H9 (cell line): ENCODE data around the gene SAMD8. TPM values are rescaled to one million over a fixed set of nuclear protein-coding genes. Genes with fewer than 3 reads are reported as not detected.

ENCODE experiments used
- DNase-seq: peaks from one replicate; pipeline ENCODE4 v3.0.0-alpha.2; 2017
- H2AFZ ChIP-seq: one replicate; pipeline ENCODE4 v1.6.1; 2013; ENCODE audit warnings: mild to moderate bottlenecking, low read length, control low read depth, moderate library complexity
- H2AK5ac ChIP-seq: 2 replicates; pipeline ENCODE4 v1.6.1; 2013; ENCODE audit warnings: low read length, control low read depth, mixed read lengths; ENCODE audit not compliant: insufficient read length
- H2BK120ac ChIP-seq: one replicate; pipeline ENCODE4 v1.6.1; 2013; ENCODE audit warnings: low read depth, mild to moderate bottlenecking, low read length, control low read depth, inconsistent platforms; ENCODE audit not compliant: poor library complexity, severe bottlenecking
- H2BK12ac ChIP-seq: 2 replicates; pipeline ENCODE4 v1.6.1; 2013; ENCODE audit warnings: low read length, control low read depth, mixed read lengths, low read depth; ENCODE audit not compliant: insufficient read length
- H2BK15ac ChIP-seq: 2 replicates; pipeline ENCODE4 v1.6.1; 2013; ENCODE audit warnings: low read depth, low read length, control low read depth
- H2BK20ac ChIP-seq: one replicate; pipeline ENCODE4 v1.6.1; 2013; ENCODE audit warnings: low read depth, mild to moderate bottlenecking, low read length, control low read depth, inconsistent platforms; ENCODE audit not compliant: poor library complexity, severe bottlenecking
- H2BK5ac ChIP-seq: 2 replicates; pipeline ENCODE4 v1.6.1; 2013; ENCODE audit warnings: low read length, control low read depth, mixed read lengths; ENCODE audit not compliant: insufficient read length
- H3K14ac ChIP-seq: 2 replicates; pipeline ENCODE4 v1.6.1; 2013; ENCODE audit warnings: low read length, control low read depth; ENCODE audit not compliant: insufficient read depth
- H3K18ac ChIP-seq: 2 replicates; pipeline ENCODE4 v1.6.1; 2013; ENCODE audit warnings: low read depth, mild to moderate bottlenecking, mixed read lengths, low read length, control low read depth; ENCODE audit not compliant: insufficient read length
- H3K23ac ChIP-seq: 2 replicates; pipeline ENCODE4 v1.6.1; 2013; ENCODE audit warnings: low read length, control low read depth, mixed read lengths, low read depth; ENCODE audit not compliant: insufficient read length
- H3K23me2 ChIP-seq: 2 replicates; pipeline ENCODE4 v1.6.1; 2013; ENCODE audit warnings: low read depth, mild to moderate bottlenecking, mixed read lengths, low read length, control low read depth; ENCODE audit not compliant: insufficient read length, poor library complexity, severe bottlenecking
- H3K27ac ChIP-seq: 2 replicates; pipeline ENCODE4 v1.5.1; 2013; ENCODE audit warnings: low read length, control low read depth, mixed read lengths, low read depth; ENCODE audit not compliant: insufficient read length
- H3K27me3 ChIP-seq: 2 replicates; pipeline ENCODE4 v1.6.1; 2013; ENCODE audit warnings: low read length, control low read depth, inconsistent platforms; ENCODE audit not compliant: insufficient read depth
- H3K4ac ChIP-seq: 2 replicates; pipeline ENCODE4 v1.6.1; 2013; ENCODE audit warnings: low read depth, mild to moderate bottlenecking, control low read depth, inconsistent platforms, low read length, moderate library complexity
- H3K4me1 ChIP-seq: 2 replicates; pipeline ENCODE4 v1.6.1; 2013; ENCODE audit warnings: low read length, control low read depth, inconsistent platforms; ENCODE audit not compliant: insufficient read depth
- H3K4me2 ChIP-seq: 2 replicates; pipeline ENCODE4 v1.6.1; 2013; ENCODE audit warnings: low read length, control low read depth, mixed read lengths; ENCODE audit not compliant: insufficient read length, insufficient read depth
- H3K56ac ChIP-seq: 2 replicates; pipeline ENCODE4 v1.6.1; 2013; ENCODE audit warnings: low read depth, mild to moderate bottlenecking, mixed read lengths, low read length, control low read depth; ENCODE audit not compliant: insufficient read length
- H3K79me1 ChIP-seq: 2 replicates; pipeline ENCODE4 v1.6.1; 2013; ENCODE audit warnings: low read depth, mild to moderate bottlenecking, moderate library complexity, low read length, control low read depth, inconsistent platforms; ENCODE audit not compliant: insufficient read depth, poor library complexity, severe bottlenecking
- H3K79me2 ChIP-seq: 2 replicates; pipeline ENCODE4 v1.6.1; 2013; ENCODE audit warnings: low read length, control low read depth, inconsistent platforms; ENCODE audit not compliant: insufficient read depth
- H3K9ac ChIP-seq: 2 replicates; pipeline ENCODE4 v1.6.1; 2013; ENCODE audit warnings: low read length, control low read depth, mixed read lengths; ENCODE audit not compliant: insufficient read length; ENCODE audit errors: extremely low read depth
- H3K9me3 ChIP-seq: one replicate; pipeline ENCODE4 v1.6.1; 2013; ENCODE audit warnings: low read depth, low read length, inconsistent platforms; ENCODE audit not compliant: control insufficient read depth
- H3T11ph ChIP-seq: one replicate; pipeline ENCODE4 v1.6.1; 2013; ENCODE audit warnings: mild to moderate bottlenecking, low read length, control low read depth, inconsistent platforms
- H4K20me1 ChIP-seq: one replicate; pipeline ENCODE4 v1.6.1; 2013; ENCODE audit not compliant: control insufficient read depth, insufficient read length, insufficient read depth
- H4K5ac ChIP-seq: 2 replicates; pipeline ENCODE4 v1.6.1; 2013; ENCODE audit warnings: low read depth, mild to moderate bottlenecking, mixed read lengths, low read length, control low read depth; ENCODE audit not compliant: insufficient read length
- H4K8ac ChIP-seq: replicated peaks from 2 replicates; pipeline ENCODE4 v1.6.1; 2013; ENCODE audit warnings: low read length, control low read depth, mixed read lengths, low read depth; ENCODE audit not compliant: insufficient read length
- H4K91ac ChIP-seq: 2 replicates; pipeline ENCODE4 v1.6.1; 2013; ENCODE audit warnings: low read depth, mild to moderate bottlenecking, moderate library complexity, mixed read lengths, low read length, control low read depth; ENCODE audit not compliant: insufficient read length
- H3K27ac Mint-ChIP-seq, 3 experiments: 2 replicates in 2 of 3; 3 replicates in 1 of 3; pipeline ENCODE4 v1.8.0; 2020 to 2021; ENCODE audit warnings: mixed read lengths in 3 of 3, mild to moderate bottlenecking in 1 of 3, moderate library complexity in 1 of 3
- H3K27me3 Mint-ChIP-seq: 2 replicates; pipeline ENCODE4 v1.8.0; 2021; ENCODE audit warnings: low read depth, mild to moderate bottlenecking, moderate library complexity, mixed read lengths
- H3K36me3 Mint-ChIP-seq, 3 experiments: 2 replicates in 2 of 3; 3 replicates in 1 of 3; pipeline ENCODE4 v1.8.0; 2020 to 2021; ENCODE audit warnings: low read depth in 3 of 3, mixed read lengths in 3 of 3; ENCODE audit not compliant: insufficient read depth in 1 of 3
- H3K4me1 Mint-ChIP-seq, 2 experiments: 2 replicates each; pipeline ENCODE4 v1.8.0; 2020; ENCODE audit warnings: mixed read lengths in 2 of 2
- H3K4me3 Mint-ChIP-seq, 2 experiments: 2 replicates in 1 of 2; 3 replicates in 1 of 2; pipeline ENCODE4 v1.8.0; 2020 to 2021; ENCODE audit warnings: mild to moderate bottlenecking in 2 of 2, mixed read lengths in 2 of 2, moderate library complexity in 1 of 2
- H3K9me3 Mint-ChIP-seq, 2 experiments: 2 replicates in 1 of 2; 3 replicates in 1 of 2; pipeline ENCODE4 v1.8.0; 2020; ENCODE audit warnings: mild to moderate bottlenecking in 2 of 2, mixed read lengths in 2 of 2, moderate library complexity in 1 of 2
- WGBS: extraction: QIAGEN DNeasy Blood & Tissue Kit; methylation state at CpG from one replicate; pipeline ENCODE4 v1.1.7; 2013; ENCODE audit warnings: missing lambda C conversion rate, low lambda C conversion rate, mixed read lengths; ENCODE audit not compliant: insufficient read length; ENCODE audit errors: extremely low coverage; 5-methylcytosine and 5-hydroxymethylcytosine counted together
- total RNA-seq: library from RNA; stranded (reverse); gene quantifications from 2 replicates; pipeline ENCODE4 v1.2.1, GENCODE V29; 2021
- TF ChIP-seq, protein P1 (sequence below): fragments of 200-600 bp; sonication (generic); conservative IDR thresholded peaks from 3 replicates; pipeline ENCODE4 v1.8.0; 2021; ENCODE audit warnings: antibody characterized with exemption, mild to moderate bottlenecking

Gene SAMD8
- total RNA-seq, 1 experiment from 2014 or later = 18.8 TPM

- no peaks in the 10 kb centered on the region for H4K20me1 ChIP-seq
- Mint-ChIP-seq H3K27me3 (no peaks in the 10 kb centered on the region), H3K36me3 (peaks cover 0 to 10% (median 5%) of the 10 kb centered on the region in 3 experiments; a peak in 4 of 7 replicates), H3K4me3 (no peak overlapping the region), H3K27ac (peak overlapping the region in 1 of 3 experiments; percentile 85; a peak in 1 of 7 replicates), H3K9me3 (no peaks in the 10 kb centered on the region; a peak in 1 of 5 replicates), H3K4me1 (peaks cover 21 to 22% of the 10 kb centered on the region in 2 experiments)
- no peak overlapping the region for H2BK120ac ChIP-seq
- no peak overlapping the region for H2BK15ac ChIP-seq
- no peak overlapping the region for H3K18ac ChIP-seq
- H3K14ac ChIP-seq = no peak overlapping the region
- peaks cover 3% of the 10 kb centered on the region; the same call in 1 of the 2 replicates for H3K79me2 ChIP-seq
- no peaks in the 10 kb centered on the region for H3K23me2 ChIP-seq
- H2BK5ac ChIP-seq = no peak overlapping the region
- H3K27me3 ChIP-seq = no peaks in the 10 kb centered on the region
- no peaks in the 10 kb centered on the region for H3K4me1 ChIP-seq
- H3K79me1 ChIP-seq = no peaks in the 10 kb centered on the region
- H3K4me2 ChIP-seq = no peak overlapping the region
- H3K4ac ChIP-seq = no peak overlapping the region
- H3T11ph ChIP-seq = no peak overlapping the region
- H3K23ac ChIP-seq = no peak overlapping the region
- no peak overlapping the region for H2AFZ ChIP-seq
- H4K91ac ChIP-seq = no peak overlapping the region
- no peaks in the 10 kb centered on the region for H3K9me3 ChIP-seq
- H4K5ac ChIP-seq = no peak overlapping the region
- no peak overlapping the region for H4K8ac ChIP-seq
- no CpG with 5 or more reads among the region's 3 CpGs for WGBS
- no peak overlapping the region for H2AK5ac ChIP-seq
- DNase-seq = no peak
- H2BK20ac ChIP-seq = no peak overlapping the region
- no peak overlapping the region for H3K27ac ChIP-seq
- H3K9ac ChIP-seq = no peak overlapping the region
- H2BK12ac ChIP-seq = no peak overlapping the region
- H3K56ac ChIP-seq = no peak overlapping the region
- TF ChIP-seq, protein P1, sequence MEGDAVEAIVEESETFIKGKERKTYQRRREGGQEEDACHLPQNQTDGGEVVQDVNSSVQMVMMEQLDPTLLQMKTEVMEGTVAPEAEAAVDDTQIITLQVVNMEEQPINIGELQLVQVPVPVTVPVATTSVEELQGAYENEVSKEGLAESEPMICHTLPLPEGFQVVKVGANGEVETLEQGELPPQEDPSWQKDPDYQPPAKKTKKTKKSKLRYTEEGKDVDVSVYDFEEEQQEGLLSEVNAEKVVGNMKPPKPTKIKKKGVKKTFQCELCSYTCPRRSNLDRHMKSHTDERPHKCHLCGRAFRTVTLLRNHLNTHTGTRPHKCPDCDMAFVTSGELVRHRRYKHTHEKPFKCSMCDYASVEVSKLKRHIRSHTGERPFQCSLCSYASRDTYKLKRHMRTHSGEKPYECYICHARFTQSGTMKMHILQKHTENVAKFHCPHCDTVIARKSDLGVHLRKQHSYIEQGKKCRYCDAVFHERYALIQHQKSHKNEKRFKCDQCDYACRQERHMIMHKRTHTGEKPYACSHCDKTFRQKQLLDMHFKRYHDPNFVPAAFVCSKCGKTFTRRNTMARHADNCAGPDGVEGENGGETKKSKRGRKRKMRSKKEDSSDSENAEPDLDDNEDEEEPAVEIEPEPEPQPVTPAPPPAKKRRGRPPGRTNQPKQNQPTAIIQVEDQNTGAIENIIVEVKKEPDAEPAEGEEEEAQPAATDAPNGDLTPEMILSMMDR = no peak
Measured at GRCh38 chr10:75137533-75138438, 26.3 kb downstream of the SAMD8 start.
